ENCODE measurements around the gene DYNC2H1. TPM values are rescaled to one million over a fixed set of nuclear protein-coding genes. Genes with fewer than 3 reads are reported as not detected.

Gene DYNC2H1
- total RNA-seq, 1 experiment from 2014 or later: 7.6 TPM

- H3K4me3 ChIP-seq: no peak overlapping the region
- no peaks in the 10 kb centered on the region for H3K27me3 ChIP-seq
- no peaks in the 10 kb centered on the region for H3K9me3 ChIP-seq
- no peaks in the 10 kb centered on the region for H3K36me3 ChIP-seq
- DNase-seq: no peak
Measured at GRCh38 chr11:103215812-103216211, 106.6 kb downstream of the DYNC2H1 start.

- no peaks in the 10 kb centered on the region for H3K27me3 ChIP-seq
- DNase-seq: no peak
- no peaks in the 10 kb centered on the region for H3K9me3 ChIP-seq
- H3K4me3 ChIP-seq: no peak overlapping the region
- H3K36me3 ChIP-seq: peaks cover 1% of the 10 kb centered on the region
Measured at GRCh38 chr11:103220133-103220532, 110.9 kb downstream of the DYNC2H1 start.

- Histone ChIP-seq H3K36me3 (peaks cover 7% of the 10 kb centered on the region), H3K4me3 (no peak overlapping the region), H3K9me3 (no peaks in the 10 kb centered on the region), H3K27me3 (no peaks in the 10 kb centered on the region)
- no peak for DNase-seq
Measured at GRCh38 chr11:103222806-103223205, 113.6 kb downstream of the DYNC2H1 start.

GRCh38 chr11:103228807-103229206 is 119.6 kb downstream of the DYNC2H1 start:
- H3K36me3 ChIP-seq: peaks cover 9% of the 10 kb centered on the region; the same call in 1 of the 2 replicates
- H3K27me3 ChIP-seq: no peaks in the 10 kb centered on the region
- DNase-seq: no peak

GRCh38 chr11:103234974-103235373 is 125.7 kb downstream of the DYNC2H1 start:
- Histone ChIP-seq H3K9me3 (no peaks in the 10 kb centered on the region), H3K27me3 (no peaks in the 10 kb centered on the region), H3K4me3 (no peak overlapping the region), H3K36me3 (no peaks in the 10 kb centered on the region)
- DNase-seq: no peak

More at GRCh38 chr11:103228807-103229206, 119.6 kb downstream of the DYNC2H1 start:
- Histone ChIP-seq H3K4me3 (no peak overlapping the region), H3K9me3 (no peaks in the 10 kb centered on the region)

GRCh38 chr11:103241574-103241973 is 132.3 kb downstream of the DYNC2H1 start:
- H3K27me3 ChIP-seq: no peaks in the 10 kb centered on the region
- no peak overlapping the region for H3K4me3 ChIP-seq
- no peaks in the 10 kb centered on the region; the same call in 1 of the 2 replicates for H3K36me3 ChIP-seq
- H3K9me3 ChIP-seq: no peaks in the 10 kb centered on the region
- DNase-seq: no peak

GRCh38 chr11:103254123-103254522 is 144.9 kb downstream of the DYNC2H1 start:
- no peaks in the 10 kb centered on the region for H3K9me3 ChIP-seq
- no peak for DNase-seq
- no peak overlapping the region for H3K4me3 ChIP-seq
- no peaks in the 10 kb centered on the region; the same call in 1 of the 2 replicates for H3K36me3 ChIP-seq
- no peaks in the 10 kb centered on the region for H3K27me3 ChIP-seq

GRCh38 chr11:103257360-103257759 is 148.1 kb downstream of the DYNC2H1 start:
- no peak overlapping the region for H3K4me3 ChIP-seq
- no peaks in the 10 kb centered on the region for H3K9me3 ChIP-seq
- H3K36me3 ChIP-seq: peaks cover 11% of the 10 kb centered on the region; the same call in 1 of the 2 replicates
- DNase-seq: no peak
- no peaks in the 10 kb centered on the region for H3K27me3 ChIP-seq

- DNase-seq: no peak
- Histone ChIP-seq H3K36me3 (0 out of 2 replicates have a peak, but pooled peaks cover 7% of the 10 kb centered on the region), H3K4me3 (no peak overlapping the region), H3K9me3 (no peaks in the 10 kb centered on the region), H3K27me3 (no peaks in the 10 kb centered on the region)
Measured at GRCh38 chr11:103266167-103266831, 157.1 kb downstream of the DYNC2H1 start.

- Histone ChIP-seq H3K4me3 (no peak overlapping the region), H3K36me3 (no peaks in the 10 kb centered on the region), H3K27me3 (no peaks in the 10 kb centered on the region), H3K9me3 (no peaks in the 10 kb centered on the region)
- no peak for DNase-seq
Measured at GRCh38 chr11:103272876-103273275, 163.7 kb downstream of the DYNC2H1 start.

- no peak for DNase-seq
- Histone ChIP-seq H3K27me3 (no peaks in the 10 kb centered on the region), H3K36me3 (no peaks in the 10 kb centered on the region), H3K4me3 (no peak overlapping the region), H3K9me3 (no peaks in the 10 kb centered on the region)
Measured at GRCh38 chr11:103274025-103274424, 164.8 kb downstream of the DYNC2H1 start.

GRCh38 chr11:103279821-103280220 is 170.6 kb downstream of the DYNC2H1 start:
- no peak for DNase-seq

GRCh38 chr11:103281301-103281700 is 172.1 kb downstream of the DYNC2H1 start:
- H3K9me3 ChIP-seq: no peaks in the 10 kb centered on the region
- no peak for DNase-seq
- H3K27me3 ChIP-seq: no peaks in the 10 kb centered on the region
- H3K36me3 ChIP-seq: no peaks in the 10 kb centered on the region; the same call in 1 of the 2 replicates
- H3K4me3 ChIP-seq: no peak overlapping the region

More at GRCh38 chr11:103279821-103280220, 170.6 kb downstream of the DYNC2H1 start:
- H3K9me3 ChIP-seq: no peaks in the 10 kb centered on the region
- H3K36me3 ChIP-seq: no peaks in the 10 kb centered on the region
- H3K27me3 ChIP-seq: no peaks in the 10 kb centered on the region
- no peak overlapping the region for H3K4me3 ChIP-seq

GRCh38 chr11:103284260-103284659 is 175.0 kb downstream of the DYNC2H1 start:
- Histone ChIP-seq H3K9me3 (no peaks in the 10 kb centered on the region), H3K4me3 (no peak overlapping the region), H3K36me3 (peaks cover 10% of the 10 kb centered on the region), H3K27me3 (no peaks in the 10 kb centered on the region)
- no peak for DNase-seq

GRCh38 chr11:103294516-103294915 is 185.3 kb downstream of the DYNC2H1 start:
- Histone ChIP-seq H3K27me3 (no peaks in the 10 kb centered on the region), H3K9me3 (peaks cover 14% of the 10 kb centered on the region), H3K36me3 (peaks cover 29% of the 10 kb centered on the region), H3K4me3 (no peak overlapping the region)
- no peak for DNase-seq

- Histone ChIP-seq H3K36me3 (peaks cover 29% of the 10 kb centered on the region), H3K9me3 (peaks cover 14% of the 10 kb centered on the region), H3K4me3 (no peak overlapping the region), H3K27me3 (no peaks in the 10 kb centered on the region)
- DNase-seq: no peak
Measured at GRCh38 chr11:103295704-103296103, 186.5 kb downstream of the DYNC2H1 start.

GRCh38 chr11:103297900-103298299 is 188.7 kb downstream of the DYNC2H1 start:
- Histone ChIP-seq H3K27me3 (no peaks in the 10 kb centered on the region), H3K36me3 (peaks cover 18% of the 10 kb centered on the region)

GRCh38 chr11:103315248-103315647 is 206.0 kb downstream of the DYNC2H1 start:
- Histone ChIP-seq H3K36me3 (peaks cover 3% of the 10 kb centered on the region; the same call in 1 of the 2 replicates), H3K27me3 (no peaks in the 10 kb centered on the region), H3K4me3 (no peak overlapping the region), H3K9me3 (no peaks in the 10 kb centered on the region)
- no peak for DNase-seq

More at GRCh38 chr11:103297900-103298299, 188.7 kb downstream of the DYNC2H1 start:
- peaks cover 6% of the 10 kb centered on the region for H3K9me3 ChIP-seq
- H3K4me3 ChIP-seq: no peak overlapping the region
- DNase-seq: no peak

All from MG63 (cell line).